GM19238 (cell line): ENCODE results near the gene MAP2.
"Not testable (repeated sequence)": the region's sequence is repeated elsewhere in the genome, so short reads cannot be mapped to it uniquely, and the experiment has no call there.

Experiments
- DNase-seq: peaks from one replicate; pipeline ENCODE4 v3.0.0; 2011; ENCODE audit warnings: low spot score; ENCODE audit not compliant: insufficient read length

Gene MAP2

GRCh38 chr2:209472112-209472832 is 48.4 kb downstream of the MAP2 start:
- no peak for DNase-seq

GRCh38 chr2:209472871-209473270 is 49.0 kb downstream of the MAP2 start:
- no peak for DNase-seq

- DNase-seq: no peak
Observed at GRCh38 chr2:209473930-209474419, 50.1 kb downstream of the MAP2 start.

GRCh38 chr2:209474960-209475359 is 51.1 kb downstream of the MAP2 start:
- no peak for DNase-seq

- DNase-seq: no peak
Observed at GRCh38 chr2:209476367-209477208, 52.7 kb downstream of the MAP2 start.

- DNase-seq: not testable (repeated sequence)
Observed at GRCh38 chr2:209492296-209492695, 68.4 kb downstream of the MAP2 start.

- DNase-seq: not testable (repeated sequence)
Observed at GRCh38 chr2:209495068-209495620, 71.3 kb downstream of the MAP2 start.

GRCh38 chr2:209495855-209496585 is 72.2 kb downstream of the MAP2 start:
- DNase-seq: no peak

GRCh38 chr2:209496586-209496982 is 72.7 kb downstream of the MAP2 start:
- no peak for DNase-seq

GRCh38 chr2:209498614-209499013 is 74.8 kb downstream of the MAP2 start:
- DNase-seq: no peak

- no peak for DNase-seq
Observed at GRCh38 chr2:209499069-209499468, 75.2 kb downstream of the MAP2 start.

GRCh38 chr2:209501579-209501978 is 77.7 kb downstream of the MAP2 start:
- no peak for DNase-seq

- no peak for DNase-seq
Observed at GRCh38 chr2:209505410-209505809, 81.6 kb downstream of the MAP2 start.

- no peak for DNase-seq
Observed at GRCh38 chr2:209508255-209508654, 84.4 kb downstream of the MAP2 start.

- DNase-seq: no peak
Observed at GRCh38 chr2:209511637-209512036, 87.8 kb downstream of the MAP2 start.

GRCh38 chr2:209512971-209513370 is 89.1 kb downstream of the MAP2 start:
- DNase-seq: no peak

GRCh38 chr2:209517436-209517835 is 93.6 kb downstream of the MAP2 start:
- no peak for DNase-seq

- no peak for DNase-seq
Observed at GRCh38 chr2:209519271-209519670, 95.4 kb downstream of the MAP2 start.

- DNase-seq: no peak
Observed at GRCh38 chr2:209519906-209520305, 96.1 kb downstream of the MAP2 start.

- DNase-seq: no peak
Observed at GRCh38 chr2:209523041-209523740, 99.3 kb downstream of the MAP2 start.

GRCh38 chr2:209523867-209524266 is 100.0 kb downstream of the MAP2 start:
- no peak for DNase-seq
